SK-N-MC (cell line): ENCODE measurements around the gene TBC1D9B.

Experiments used
- EZH2 ChIP-seq: fragments of 200-600 bp; sonication (generic); IDR thresholded peaks from one replicate; pipeline ENCODE4 v1.6.1; 2017; ENCODE audit warnings: antibody characterized with exemption
- POLR2AphosphoS5 ChIP-seq: IDR thresholded peaks from 2 replicates; pipeline ENCODE4 v1.6.1; 2012; ENCODE audit warnings: mild to moderate bottlenecking, low read depth, low read length, borderline replicate concordance

GRCh38 chr5:179955630-179956029 lies 47.9 kb upstream of the TBC1D9B start:
- TF ChIP-seq EZH2 (no peak), POLR2AphosphoS5 (no peak)
